HepG2 (cell line): Measurements from ENCODE around the gene LDHAL6B. TPM values are rescaled to one million over a fixed set of nuclear protein-coding genes. Genes with fewer than 3 reads are reported as not detected.

ENCODE experiments used
- ATAC-seq: fragments of 200-7000 bp; cut with Tn5 transposase; 3 replicates; pipeline ENCODE4 v1.9.1; 2020; ENCODE audit warnings: mild to moderate bottlenecking, moderate library complexity
- BruUV-seq: library from RNA; stranded (reverse); fragments of 400-500 nt; replicated peaks from 2 replicates; lab custom pipeline; 2021; lab: Mats Ljungman, UMichigan
- CTCF ChIA-PET: fragments of 300-600 bp; formaldehyde crosslinking; extraction: SDS; loops from one replicate; lab custom pipeline; 2021; ENCODE audit warnings: low total read pairs, inconsistent platforms, low intra/inter-chr PET ratio; lab: Yijun Ruan, JAX
- POLR2A ChIA-PET: fragments of 350-600 bp; sonication (Branson Sonifier 250); formaldehyde crosslinking; loops from one replicate; lab custom pipeline; 2020; ENCODE audit warnings: antibody characterized with exemption, inconsistent platforms; lab: Yijun Ruan, JAX
- DNase-seq: peaks from one replicate; pipeline ENCODE4 v3.0.0-alpha.2; 2015; ENCODE audit warnings: low spot score
- FAIRE-seq: peaks from 3 replicates; lab custom pipeline; 2011; peaks lifted over from hg19 to GRCh38; lab: Jason Lieb, UNC
- H2AFZ ChIP-seq: one replicate; pipeline ENCODE4 v1.6.1; 2011; ENCODE audit warnings: low read length, inconsistent platforms
- H3K27ac ChIP-seq: fragments of 300-600 bp; 3 replicates; pipeline ENCODE4 v1.8.0; 2011; ENCODE audit warnings: mixed run types, mild to moderate bottlenecking, mixed read lengths, low read length, inconsistent platforms; ENCODE audit not compliant: insufficient read depth; ENCODE audit errors: extremely low read length
- H3K27me3 ChIP-seq, 2 experiments: fragments of 200-600 bp in 1 of 2; 2 replicates in 1 of 2; 3 replicates in 1 of 2; pipeline versions ENCODE4 v1.6.0 to v1.8.0; 2011; ENCODE audit warnings: low read length in 2 of 2, mild to moderate bottlenecking in 2 of 2, moderate library complexity in 2 of 2, inconsistent platforms in 1 of 2; ENCODE audit not compliant: insufficient read depth in 2 of 2, control insufficient read depth in 1 of 2
- H3K36me3 ChIP-seq, 2 experiments: fragments of 200-600 bp in 1 of 2; replicated peaks in 1 of 2; 2 replicates in 1 of 2; 3 replicates in 1 of 2; pipeline versions ENCODE4 v1.5.1 to v1.8.0; 2011; ENCODE audit warnings: low read length in 2 of 2, inconsistent platforms in 1 of 2; ENCODE audit not compliant: insufficient read depth in 2 of 2, control insufficient read depth in 1 of 2
- H3K4me1 ChIP-seq: 2 replicates; pipeline ENCODE4 v1.5.1; 2012; ENCODE audit warnings: low read length, inconsistent platforms; ENCODE audit not compliant: insufficient read depth
- H3K4me2 ChIP-seq: 2 replicates; pipeline ENCODE4 v1.6.0; 2011; ENCODE audit warnings: low read depth, low read length, inconsistent platforms
- H3K4me3 ChIP-seq, 3 experiments: fragments of 200-600 bp in 1 of 3; sonication (generic), shearing (Covaris generic) in 1 of 3; replicated peaks in 1 of 3; 2 replicates each; pipeline ENCODE4 v1.5.1; 2011 to 2016; ENCODE audit warnings: low read length in 3 of 3, inconsistent platforms in 2 of 3, low read depth in 2 of 3, mild to moderate bottlenecking in 2 of 3, control low read depth in 1 of 3, mixed read lengths in 1 of 3; ENCODE audit not compliant: insufficient read depth in 1 of 3
- H3K79me2 ChIP-seq: one replicate; pipeline ENCODE4 v1.6.1; 2011; ENCODE audit warnings: low read length, inconsistent platforms; ENCODE audit not compliant: insufficient read depth
- H3K9ac ChIP-seq: 2 replicates; pipeline ENCODE4 v1.6.0; 2011; ENCODE audit warnings: mild to moderate bottlenecking, low read depth, low read length, inconsistent platforms; ENCODE audit not compliant: insufficient read depth
- H3K9me3 ChIP-seq: 2 replicates; pipeline ENCODE4 v1.5.1; 2012; ENCODE audit warnings: mild to moderate bottlenecking, low read length
- H4K20me1 ChIP-seq: 2 replicates; pipeline ENCODE4 v1.6.0; 2011; ENCODE audit warnings: inconsistent platforms, mild to moderate bottlenecking, low read length, moderate library complexity; ENCODE audit not compliant: insufficient read depth
- FIP1L1 ChIP-seq: fragments of 200-400 bp; formaldehyde crosslinking; IDR thresholded peaks from 2 replicates; pipeline ENCODE4 v1.6.1; 2018; ENCODE audit warnings: low read depth, mild to moderate bottlenecking, low read length, moderate library complexity, borderline replicate concordance; ENCODE audit not compliant: insufficient read depth
- HNF4G ChIP-seq, 2 experiments: sonication (generic) in 1 of 2; formaldehyde crosslinking in 1 of 2; IDR thresholded peaks; 2 replicates each; pipeline versions ENCODE4 v1.4.0 to v1.6.1; 2011 to 2020; ENCODE audit warnings: borderline replicate concordance in 2 of 2, low read depth in 2 of 2, mild to moderate bottlenecking in 2 of 2, low read length in 1 of 2, missing genetic modification reagents in 1 of 2, moderate library complexity in 1 of 2
- IRF2 ChIP-seq: IDR thresholded peaks from 2 replicates; pipeline ENCODE4 v1.6.1; 2018; ENCODE audit warnings: missing genetic modification reagents, missing compliant biosample characterization
- PTBP1 ChIP-seq: fragments of 200-400 bp; formaldehyde crosslinking; IDR thresholded peaks from 2 replicates; pipeline ENCODE4 v1.6.1; 2018; ENCODE audit warnings: low read length, low read depth; ENCODE audit not compliant: poor library complexity, severe bottlenecking
- RAD21 ChIP-seq: fragments of 450-650 bp; formaldehyde crosslinking; IDR thresholded peaks from 2 replicates; pipeline ENCODE4 v1.5.0; 2020; ENCODE audit warnings: mild to moderate bottlenecking
- SP1 ChIP-seq, 2 experiments: fragments of 450-650 bp in 1 of 2; sonication (generic) in 1 of 2; formaldehyde crosslinking in 1 of 2; IDR thresholded peaks; 2 replicates each; pipeline versions ENCODE4 v1.4.0 to v1.6.1; 2016 to 2020; ENCODE audit warnings: missing genetic modification reagents in 1 of 2
- TRAFD1 ChIP-seq: sonication (generic); formaldehyde crosslinking; IDR thresholded peaks from 2 replicates; pipeline ENCODE4 v1.5.1; 2020; ENCODE audit warnings: missing genetic modification reagents, mild to moderate bottlenecking, borderline replicate concordance
- ZBTB38 ChIP-seq: sonication (generic); formaldehyde crosslinking; IDR thresholded peaks from 2 replicates; pipeline ENCODE4 v1.5.1; 2020; ENCODE audit warnings: mild to moderate bottlenecking, missing genetic modification reagents
- ZNF142 ChIP-seq: sonication (generic); formaldehyde crosslinking; IDR thresholded peaks from 2 replicates; pipeline ENCODE4 v1.4.0; 2020; ENCODE audit warnings: missing genetic modification reagents
- ZNF143 ChIP-seq: sonication (generic); formaldehyde crosslinking; IDR thresholded peaks from 2 replicates; pipeline ENCODE4 v1.4.0; 2020; ENCODE audit warnings: missing genetic modification reagents
- ZNF503 ChIP-seq: sonication (generic); formaldehyde crosslinking; IDR thresholded peaks from 2 replicates; pipeline ENCODE4 v1.4.0; 2020; ENCODE audit warnings: missing genetic modification reagents
- whole genome bisulfite sequencing: methylation state at CpG from one replicate; pipeline ENCODE4 v1.1.6; 2017; ENCODE audit warnings: low lambda C conversion rate; 5-methylcytosine and 5-hydroxymethylcytosine counted together
- in situ Hi-C: cut with HindIII; loops from 2 replicates; pipeline ENCODE4 v1.10.0; 2017; ENCODE audit warnings: low pct_unique_long_range_greater_than_20kb; ENCODE audit not compliant: extremely low pct_ligation_motif_present
- intact Hi-C: fragments of 100-400 bp; cut with micrococcal nuclease; formaldehyde crosslinking; loops from one replicate; pipeline ENCODE4 v1.10.0; 2022; ENCODE audit not compliant: unreplicated experiment
- polyA plus RNA-seq, 8 experiments: library from polyadenylated mRNA; depleted of rRNA in 3 of 8; stranded (reverse) in 7 of 8; unstranded in 1 of 8; fragments of >200 nt; fragmentation: Illumina TruSeq in 4 of 8; extraction: Trizol in 4 of 8; gene quantifications; 2 replicates each; pipeline versions ENCODE4 v1.2.1 to v1.2.3, GENCODE V29; 2011 to 2016; ENCODE audit warnings: low read depth in 4 of 8, missing spikeins in 1 of 8, mixed read lengths in 1 of 8; ENCODE audit not compliant: insufficient read depth in 1 of 8
- total RNA-seq, 5 experiments: library from RNA; depleted of rRNA; stranded (reverse); fragments of >200 nt; fragmentation: Illumina TruSeq; extraction: Trizol; gene quantifications; 2 replicates each; pipeline ENCODE4 v1.2.3, GENCODE V29; 2016; ENCODE audit warnings: low read depth in 1 of 5

Gene LDHAL6B
- total and polyA plus RNA-seq, 2 of the 13 experiments (the other 11 are each of a cell fraction or from before 2014, with no cell fraction given), result not detected

- Histone ChIP-seq H3K36me3 (peaks cover 6 to 37% of the 10 kb centered on the region in 2 experiments; a peak in 4 of 5 replicates), H2AFZ (no peak overlapping the region), H4K20me1 (no peaks in the 10 kb centered on the region), H3K9ac (no peak overlapping the region), H3K4me1 (peaks cover 8% of the 10 kb centered on the region; the same call in 1 of the 2 replicates), H3K27me3 (no peaks in the 10 kb centered on the region), H3K27ac (no peak overlapping the region), H3K4me3 (no peak overlapping the region), H3K9me3 (no peaks in the 10 kb centered on the region), H3K4me2 (no peak overlapping the region), H3K79me2 (no peaks in the 10 kb centered on the region)
- WGBS, result 91% methylated on average over 5 of the region's 5 CpGs
- CTCF ChIA-PET, result no interaction called here
- FAIRE-seq (no peak), DNase-seq (no peak), ATAC-seq (no peak)
- in situ Hi-C loops (no loop called here), intact Hi-C loops (no loop called here)
- no TSS peak for BruUV-seq
- POLR2A ChIA-PET, result no interaction called here
- no peak for TF ChIP-seq RAD21 (CRISPR knock-in tag)
- no peak for TF ChIP-seq ZNF142 (CRISPR knock-in tag)
- no peak for TF ChIP-seq TRAFD1 (CRISPR knock-in tag)
- no peak for TF ChIP-seq SP1 (IDR thresholded peaks at IDR 0.05)
- no peak for TF ChIP-seq SP1 (CRISPR knock-in tag; IDR thresholded peaks at IDR 0.05)
- no peak for TF ChIP-seq FIP1L1
- TF ChIP-seq ZBTB38 (CRISPR knock-in tag), result no peak
- no peak for TF ChIP-seq IRF2 (CRISPR knock-in tag)
- no peak for TF ChIP-seq ZNF503
- no peak for TF ChIP-seq PTBP1
- no peak for TF ChIP-seq HNF4G (IDR thresholded peaks at IDR 0.05; ENCODE audit: borderline replicate concordance, low read depth, low read length)
- no peak for TF ChIP-seq HNF4G (CRISPR knock-in tag; IDR thresholded peaks at IDR 0.05; ENCODE audit: borderline replicate concordance, low read depth)
- TF ChIP-seq ZNF143 (CRISPR knock-in tag), result no peak
Measured at GRCh38 chr15:59221511-59222505, 15.2 kb downstream of the LDHAL6B start.
